CD4-positive, alpha-beta T cell (primary cell): ENCODE measurements around the gene DNAJC11. TPM values are rescaled to one million over a fixed set of nuclear protein-coding genes. Genes with fewer than 3 reads are reported as not detected.
"Not testable (repeated sequence)": the region's sequence is repeated elsewhere in the genome, so short reads cannot be mapped to it uniquely, and the experiment has no call there.

Source experiments
- ATAC-seq: fragments of 200-7000 bp; cut with Tn5 transposase; one replicate; pipeline ENCODE4 v1.10.0; 2022; ENCODE audit warnings: mild to moderate bottlenecking; ENCODE audit not compliant: poor library complexity
- CTCF ChIA-PET: fragments of 350-600 bp; sonication (Branson Sonifier 250); formaldehyde crosslinking; loops from one replicate; lab custom pipeline; 2021; ENCODE audit warnings: antibody characterized with exemption, inconsistent platforms; lab: Charles Lee
- POLR2A ChIA-PET: fragments of 350-600 bp; sonication (Branson Sonifier 250); formaldehyde crosslinking; loops from one replicate; lab custom pipeline; 2021; ENCODE audit warnings: antibody characterized with exemption, inconsistent platforms; lab: Charles Lee
- DNase-seq, 14 experiments: peaks; one replicate each; pipeline ENCODE4 v3.0.0-alpha.2; 2013 to 2020; ENCODE audit warnings: mixed read lengths in 2 of 14
- H3K27ac ChIP-seq, 2 donors: one replicate each; pipeline versions ENCODE4 v1.5.1 to v1.7.0; 2013; ENCODE audit warnings: low read length in 2 of 2, low read depth in 1 of 2, mild to moderate bottlenecking in 1 of 2
- H3K27me3 ChIP-seq, 2 experiments: 1 replicate in 1 of 2; 2 replicates in 1 of 2; pipeline versions ENCODE4 v1.6.1 to v1.7.0; 2013; ENCODE audit warnings: low read length in 2 of 2, control low read depth in 1 of 2, mild to moderate bottlenecking in 1 of 2, moderate library complexity in 1 of 2; ENCODE audit not compliant: insufficient read depth in 2 of 2, control insufficient read depth in 1 of 2
- H3K36me3 ChIP-seq: one replicate; pipeline ENCODE4 v1.6.1; 2013; ENCODE audit warnings: low read length, control low read depth; ENCODE audit not compliant: insufficient read depth
- H3K4me1 ChIP-seq: one replicate; pipeline ENCODE4 v1.6.1; 2013; ENCODE audit warnings: low read length, control low read depth; ENCODE audit not compliant: insufficient read depth
- H3K4me3 ChIP-seq: one replicate; pipeline ENCODE4 v1.5.1; 2013; ENCODE audit warnings: mild to moderate bottlenecking, low read length, moderate library complexity
- H3K9me3 ChIP-seq, 2 experiments: 1 replicate in 1 of 2; 2 replicates in 1 of 2; pipeline versions ENCODE4 v1.6.1 to v1.7.0; 2013; ENCODE audit warnings: low read length in 2 of 2, mild to moderate bottlenecking in 2 of 2, control low read depth in 1 of 2, moderate library complexity in 1 of 2; ENCODE audit not compliant: control insufficient read depth in 1 of 2, insufficient read depth in 1 of 2
- H3K27ac Mint-ChIP-seq: one replicate; pipeline ENCODE4 v1.8.0; 2020; ENCODE audit warnings: mixed read lengths
- H3K27me3 Mint-ChIP-seq: one replicate; pipeline ENCODE4 v1.8.0; 2021; ENCODE audit warnings: mixed read lengths
- H3K36me3 Mint-ChIP-seq: one replicate; pipeline ENCODE4 v1.8.0; 2021; ENCODE audit warnings: low read depth, mixed read lengths
- H3K4me1 Mint-ChIP-seq: one replicate; pipeline ENCODE4 v1.8.0; 2021; ENCODE audit warnings: low read depth, mixed read lengths
- H3K4me3 Mint-ChIP-seq: one replicate; pipeline ENCODE4 v1.8.0; 2020; ENCODE audit warnings: mild to moderate bottlenecking, mixed read lengths
- H3K9me3 Mint-ChIP-seq: one replicate; pipeline ENCODE4 v1.8.0; 2020; ENCODE audit warnings: mixed read lengths
- intact Hi-C, 2 experiments: fragments of 100-400 bp; cut with DNase I in 1 of 2; cut with micrococcal nuclease in 1 of 2; formaldehyde crosslinking; loops; one replicate each; pipeline versions ENCODE4 v1.15.1 to v1.9.0; 2023 to 2025; cut with DNase I, micrococcal nuclease
- total RNA-seq, 174 experiments: library from RNA in 2 of 174; stranded (reverse) in 2 of 174; gene quantifications; one replicate each; pipeline ENCODE4 v1.2.3 and lab custom pipeline; 2021 to 2026
- TF ChIP-seq, protein P1 (sequence below): fragments of 200-600 bp; IDR thresholded peaks from one replicate; pipeline ENCODE4 v1.8.0; 2022; ENCODE audit warnings: antibody characterized with exemption, mild to moderate bottlenecking

Gene DNAJC11
- total RNA-seq, 2 experiments from 2014 or later: 20.6 to 24.0 TPM

DNA sequence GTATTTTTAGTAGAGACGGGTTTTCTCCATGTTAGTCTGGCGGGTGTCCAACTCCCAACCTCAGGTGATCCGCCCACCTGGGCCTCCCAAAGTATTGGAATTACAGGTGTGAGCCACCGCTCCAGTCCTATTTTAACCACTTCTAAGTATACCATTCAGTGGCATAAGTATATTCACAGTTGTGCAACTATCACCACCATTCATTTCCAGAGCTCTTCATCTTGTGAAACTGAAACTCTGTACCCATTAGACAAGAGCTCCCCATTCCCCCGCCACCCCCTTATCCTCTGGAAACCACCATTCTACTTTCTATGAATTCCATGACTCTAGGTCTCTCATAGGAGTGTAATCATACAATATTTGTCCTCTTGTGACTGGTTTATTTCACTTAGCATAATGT lies 43.5 kb upstream of the DNAJC11 start:
- Mint-ChIP-seq H3K9me3 (no peaks in the 10 kb centered on the region), H3K4me3 (no peak overlapping the region), H3K36me3 (no peaks in the 10 kb centered on the region), H3K27ac (no peak overlapping the region), H3K27me3 (peaks cover 14% of the 10 kb centered on the region), H3K4me1 (peaks cover 5% of the 10 kb centered on the region)
- no peak overlapping the region for H3K4me3 ChIP-seq
- intact Hi-C loops: no loop called here
- no peak overlapping the region for H3K27ac ChIP-seq
- peaks cover 9% of the 10 kb centered on the region for H3K4me1 ChIP-seq
- ChIA-PET POLR2A (no interaction called here), CTCF (no interaction called here)
- TF ChIP-seq, protein P1, sequence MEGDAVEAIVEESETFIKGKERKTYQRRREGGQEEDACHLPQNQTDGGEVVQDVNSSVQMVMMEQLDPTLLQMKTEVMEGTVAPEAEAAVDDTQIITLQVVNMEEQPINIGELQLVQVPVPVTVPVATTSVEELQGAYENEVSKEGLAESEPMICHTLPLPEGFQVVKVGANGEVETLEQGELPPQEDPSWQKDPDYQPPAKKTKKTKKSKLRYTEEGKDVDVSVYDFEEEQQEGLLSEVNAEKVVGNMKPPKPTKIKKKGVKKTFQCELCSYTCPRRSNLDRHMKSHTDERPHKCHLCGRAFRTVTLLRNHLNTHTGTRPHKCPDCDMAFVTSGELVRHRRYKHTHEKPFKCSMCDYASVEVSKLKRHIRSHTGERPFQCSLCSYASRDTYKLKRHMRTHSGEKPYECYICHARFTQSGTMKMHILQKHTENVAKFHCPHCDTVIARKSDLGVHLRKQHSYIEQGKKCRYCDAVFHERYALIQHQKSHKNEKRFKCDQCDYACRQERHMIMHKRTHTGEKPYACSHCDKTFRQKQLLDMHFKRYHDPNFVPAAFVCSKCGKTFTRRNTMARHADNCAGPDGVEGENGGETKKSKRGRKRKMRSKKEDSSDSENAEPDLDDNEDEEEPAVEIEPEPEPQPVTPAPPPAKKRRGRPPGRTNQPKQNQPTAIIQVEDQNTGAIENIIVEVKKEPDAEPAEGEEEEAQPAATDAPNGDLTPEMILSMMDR: no peak
- peaks cover 0 to 3% of the 10 kb centered on the region in 2 experiments for H3K27me3 ChIP-seq
- ATAC-seq: no peak
- H3K36me3 ChIP-seq: no peaks in the 10 kb centered on the region
- H3K9me3 ChIP-seq: no peaks in the 10 kb centered on the region
- peak in 1 of 14 experiments; percentile 29 for DNase-seq

GRCh38 chr1:6743189-6744101 lies 41.8 kb upstream of the DNAJC11 start:
- H3K36me3 Mint-ChIP-seq: no peaks in the 10 kb centered on the region
- no peak overlapping the region for H3K4me3 ChIP-seq
- no peaks in the 10 kb centered on the region for H3K36me3 ChIP-seq
- no peak overlapping the region for H3K27ac ChIP-seq
- peaks cover 5% of the 10 kb centered on the region for H3K4me1 Mint-ChIP-seq
- POLR2A ChIA-PET: interaction anchor here (0.9 to 3.2 kb wide), 3 partner anchors 38 to 45 kb away, joined by 3 to 41 read pairs (median 5); partner anchors contain the start of gene CAMTA1
- peaks cover 9% of the 10 kb centered on the region for H3K4me1 ChIP-seq
- DNase-seq: peak in 4 of 14 experiments; percentile 8 to 48 (median 26)
- TF ChIP-seq, protein P1: no peak
- H3K9me3 Mint-ChIP-seq: no peaks in the 10 kb centered on the region
- peak overlapping the region; percentile 31 for H3K4me3 Mint-ChIP-seq
- no peaks in the 10 kb centered on the region for H3K9me3 ChIP-seq
- ATAC-seq: peak; percentile 41
- H3K27me3 Mint-ChIP-seq: peaks cover 9% of the 10 kb centered on the region
- intact Hi-C loops: no loop called here
- peak overlapping the region; percentile 19 for H3K27ac Mint-ChIP-seq
- peaks cover 0 to 3% of the 10 kb centered on the region in 2 experiments for H3K27me3 ChIP-seq
- CTCF ChIA-PET: no interaction called here

DNA sequence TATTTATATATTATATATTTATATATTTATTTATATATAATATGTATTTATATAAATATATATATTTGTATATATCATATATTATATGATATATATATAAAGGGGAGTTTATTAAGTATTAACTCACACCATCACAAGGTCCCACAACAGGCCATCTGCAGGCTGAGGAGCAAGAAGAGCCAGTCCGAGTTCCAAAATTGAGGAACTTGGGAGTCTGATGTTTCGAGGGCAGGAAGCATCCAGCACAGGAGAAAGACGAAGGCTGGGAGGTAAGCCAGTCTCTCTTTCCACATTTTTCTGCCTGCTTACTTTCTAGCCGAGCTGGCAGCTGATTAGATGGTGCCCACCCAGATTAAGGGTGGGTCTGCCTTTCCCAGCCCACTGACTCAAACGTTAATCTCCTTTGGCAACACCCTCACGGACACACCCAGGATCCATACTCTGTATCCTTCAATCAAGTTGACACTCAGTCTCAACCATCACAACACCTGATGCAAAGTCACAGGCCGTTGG lies 41.1 kb upstream of the DNAJC11 start:
- H3K4me3 ChIP-seq, CTCF ChIA-PET, H3K36me3 Mint-ChIP-seq, H3K9me3 Mint-ChIP-seq, ATAC-seq, H3K27me3 ChIP-seq, H3K4me1 ChIP-seq, H3K27ac Mint-ChIP-seq, H3K4me1 Mint-ChIP-seq, H3K36me3 ChIP-seq, H3K27ac ChIP-seq, intact Hi-C loops, H3K4me3 Mint-ChIP-seq, H3K27me3 Mint-ChIP-seq, H3K9me3 ChIP-seq: not testable (repeated sequence)
- POLR2A ChIA-PET: interaction anchor here (1.0 to 3.2 kb wide), 2 partner anchors 41 to 46 kb away, joined by 5 to 41 read pairs; partner anchors contain the start of gene CAMTA1
- peak in 1 of 14 experiments; percentile 21 for DNase-seq
